Astrocyte of the cerebellum (primary cell): ENCODE results near the gene ERBB4.

Source experiments
- DNase-seq: peaks from one replicate; pipeline ENCODE4 v3.0.0-alpha.2; 2011; ENCODE audit warnings: low read depth
- H3K4me3 ChIP-seq: 2 replicates; pipeline ENCODE4 v1.5.1; 2011; ENCODE audit warnings: mild to moderate bottlenecking, low read depth, low read length, moderate library complexity
- in situ Hi-C: cut with HindIII; loops from 2 replicates; pipeline ENCODE4 v1.10.0; 2017; ENCODE audit warnings: low sequenced_read_pairs
- TF ChIP-seq, protein P1 (sequence below): IDR thresholded peaks from 2 replicates; pipeline ENCODE4 v1.5.1; 2012; ENCODE audit warnings: low read length, low read depth, moderate library complexity, mild to moderate bottlenecking; ENCODE audit errors: missing control alignments

Gene ERBB4

DNA sequence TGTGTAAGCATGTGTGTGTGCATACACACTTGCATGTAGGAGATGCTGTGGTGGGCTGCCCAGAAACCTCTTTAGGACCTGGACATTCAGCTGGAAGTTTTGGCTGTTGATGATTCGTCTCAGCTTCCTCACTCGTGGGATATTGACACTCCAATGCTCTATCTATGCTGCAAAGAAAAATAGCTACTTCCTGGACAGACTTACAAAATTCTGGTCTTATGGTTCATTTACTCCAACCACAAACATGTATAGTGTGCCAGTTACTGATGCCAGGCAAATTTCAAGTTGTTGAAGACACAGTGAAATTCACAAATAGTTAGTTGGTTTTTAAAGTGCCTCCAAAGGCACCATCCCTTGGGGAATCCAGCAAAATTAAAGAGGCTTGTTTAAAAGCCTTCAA is 1099.6 kb downstream of the ERBB4 start:
- no peak overlapping the region for H3K4me3 ChIP-seq
- TF ChIP-seq, protein P1, sequence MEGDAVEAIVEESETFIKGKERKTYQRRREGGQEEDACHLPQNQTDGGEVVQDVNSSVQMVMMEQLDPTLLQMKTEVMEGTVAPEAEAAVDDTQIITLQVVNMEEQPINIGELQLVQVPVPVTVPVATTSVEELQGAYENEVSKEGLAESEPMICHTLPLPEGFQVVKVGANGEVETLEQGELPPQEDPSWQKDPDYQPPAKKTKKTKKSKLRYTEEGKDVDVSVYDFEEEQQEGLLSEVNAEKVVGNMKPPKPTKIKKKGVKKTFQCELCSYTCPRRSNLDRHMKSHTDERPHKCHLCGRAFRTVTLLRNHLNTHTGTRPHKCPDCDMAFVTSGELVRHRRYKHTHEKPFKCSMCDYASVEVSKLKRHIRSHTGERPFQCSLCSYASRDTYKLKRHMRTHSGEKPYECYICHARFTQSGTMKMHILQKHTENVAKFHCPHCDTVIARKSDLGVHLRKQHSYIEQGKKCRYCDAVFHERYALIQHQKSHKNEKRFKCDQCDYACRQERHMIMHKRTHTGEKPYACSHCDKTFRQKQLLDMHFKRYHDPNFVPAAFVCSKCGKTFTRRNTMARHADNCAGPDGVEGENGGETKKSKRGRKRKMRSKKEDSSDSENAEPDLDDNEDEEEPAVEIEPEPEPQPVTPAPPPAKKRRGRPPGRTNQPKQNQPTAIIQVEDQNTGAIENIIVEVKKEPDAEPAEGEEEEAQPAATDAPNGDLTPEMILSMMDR = no peak
- DNase-seq = no peak
- in situ Hi-C loops = no loop called here

DNA sequence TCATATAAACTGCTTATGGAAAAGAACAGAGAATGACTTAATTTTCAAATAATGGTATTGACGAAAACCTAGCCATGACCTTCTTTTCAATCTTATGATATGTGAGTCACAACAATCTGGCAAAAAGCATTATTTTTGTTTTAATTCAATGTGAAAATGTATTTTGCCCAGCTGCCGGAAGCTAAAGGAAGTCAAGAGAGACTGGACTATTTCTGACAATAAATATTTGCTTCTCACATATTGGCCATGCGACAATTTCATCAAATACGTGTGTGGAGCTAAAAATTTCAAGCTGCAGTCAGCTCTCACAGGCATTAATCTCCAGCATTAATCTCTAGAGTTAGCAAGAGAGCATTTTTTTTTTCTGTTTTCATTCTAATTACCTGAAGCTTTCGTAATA is 1101.2 kb downstream of the ERBB4 start:
- TF ChIP-seq, protein P1 = no peak

DNA sequence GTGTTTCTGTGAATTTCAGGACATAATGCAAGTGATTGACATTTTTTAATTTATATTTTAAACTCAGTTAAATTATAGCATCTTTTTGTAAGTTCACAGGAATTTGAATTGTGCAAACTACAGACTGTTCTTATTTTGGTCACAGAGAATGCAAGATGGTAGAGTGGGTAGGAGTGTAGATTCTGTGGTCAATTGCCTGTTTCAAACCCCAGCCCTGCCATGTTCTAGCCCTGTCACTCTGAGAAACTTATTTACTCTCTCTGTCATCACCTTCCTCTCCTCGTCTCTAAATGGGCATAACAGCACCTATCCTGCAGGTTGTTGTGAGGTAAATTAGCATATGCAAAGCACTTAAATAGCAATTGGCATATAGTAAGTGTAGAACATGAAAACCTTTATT is 1102.4 kb downstream of the ERBB4 start:
- no peak overlapping the region for H3K4me3 ChIP-seq
- no peak for DNase-seq
- in situ Hi-C loops = no loop called here
- TF ChIP-seq, protein P1 = no peak

More for the DNA sequence above, 1101.2 kb downstream of the ERBB4 start:
- no peak for DNase-seq
- in situ Hi-C loops = no loop called here
- no peak overlapping the region for H3K4me3 ChIP-seq

DNA sequence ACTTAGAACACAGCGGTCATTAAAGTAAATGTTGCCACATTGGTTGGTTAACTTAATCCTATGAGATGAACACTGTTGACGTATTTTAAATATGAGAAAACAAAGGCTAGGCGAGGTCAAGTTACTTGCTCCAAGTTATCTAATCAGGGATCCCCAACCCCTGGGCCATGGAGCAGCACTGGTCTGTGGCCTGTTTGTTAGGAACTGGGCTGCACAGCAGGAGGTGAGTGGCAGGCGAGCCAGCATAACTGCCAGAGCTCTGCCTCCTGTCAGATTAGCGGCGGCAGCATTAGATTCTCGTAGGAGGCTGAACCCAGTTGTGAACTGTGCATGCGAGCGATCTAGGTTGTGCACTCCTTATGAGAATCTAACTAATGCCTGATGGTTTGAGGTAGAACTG is 1103.3 kb downstream of the ERBB4 start:
- in situ Hi-C loops = no loop called here
- H3K4me3 ChIP-seq = no peak overlapping the region
- DNase-seq = no peak
- TF ChIP-seq, protein P1 = no peak

DNA sequence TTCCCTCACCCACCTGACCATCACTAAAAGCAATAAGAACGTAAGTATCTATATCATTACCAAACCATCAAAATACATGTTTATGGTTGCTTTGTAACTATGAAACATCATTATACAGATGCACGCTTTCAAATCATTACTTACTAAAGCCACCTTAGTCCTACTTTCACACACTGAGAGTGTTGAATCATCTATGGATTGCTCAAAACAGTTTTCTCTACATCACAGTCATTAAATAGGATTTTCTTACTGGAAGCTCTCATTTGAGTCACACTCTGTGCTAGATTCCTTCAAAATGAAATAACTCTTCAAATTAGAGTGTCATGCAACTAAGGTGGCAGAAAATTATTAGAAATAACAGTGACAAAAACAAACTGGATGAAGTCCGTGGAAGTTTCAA is 1103.8 kb downstream of the ERBB4 start:
- no peak overlapping the region for H3K4me3 ChIP-seq
- TF ChIP-seq, protein P1 = no peak
- in situ Hi-C loops = no loop called here
- DNase-seq = no peak

DNA sequence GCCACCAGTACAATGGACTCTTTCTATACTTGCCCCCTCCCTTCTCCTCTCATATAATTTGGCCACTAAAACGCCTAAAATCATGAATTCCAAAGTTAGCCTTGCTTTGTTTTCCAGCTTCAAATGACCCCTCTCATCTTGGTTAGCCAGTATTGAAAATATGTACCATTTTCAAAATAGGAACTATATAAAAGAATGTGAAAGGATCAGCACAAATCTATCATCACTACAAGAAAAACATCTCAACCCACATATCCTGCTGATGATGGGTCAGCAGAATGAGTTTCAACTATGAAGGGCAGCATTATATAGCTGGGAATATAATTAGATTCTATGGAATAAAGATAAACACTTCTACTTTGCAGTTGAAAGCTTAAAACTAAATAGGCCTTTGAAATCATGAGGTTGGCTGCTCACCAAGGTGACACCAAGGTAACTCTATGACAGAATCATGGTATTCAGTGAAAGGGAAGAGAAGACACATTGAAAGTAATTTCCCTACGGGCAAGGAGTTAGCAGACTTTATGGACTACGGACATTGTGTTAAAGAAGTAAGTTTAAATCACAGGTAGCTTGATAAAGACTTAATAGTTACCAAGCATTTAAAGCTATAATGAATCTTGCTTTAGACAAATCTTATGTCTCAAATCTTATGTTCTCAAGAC is 1109.2 kb downstream of the ERBB4 start:
- in situ Hi-C loops = no loop called here
- TF ChIP-seq, protein P1 = no peak
- no peak for DNase-seq
- H3K4me3 ChIP-seq = no peak overlapping the region
